Nephron progenitor cell (in vitro differentiated cells): ENCODE results near the gene KCNH3.
"Not testable (repeated sequence)": the region's sequence is repeated elsewhere in the genome, so short reads cannot be mapped to it uniquely, and the experiment has no call there.

Source experiments
- DNase-seq: peaks from one replicate; pipeline ENCODE4 v3.0.0; 2021
- H3K27ac Mint-ChIP-seq: 2 replicates; pipeline ENCODE4 v1.8.0; 2021; ENCODE audit warnings: mild to moderate bottlenecking, moderate library complexity, mixed read lengths
- H3K27me3 Mint-ChIP-seq: 2 replicates; pipeline ENCODE4 v1.8.0; 2021; ENCODE audit warnings: mild to moderate bottlenecking, low read depth, mixed read lengths; ENCODE audit not compliant: poor library complexity
- H3K36me3 Mint-ChIP-seq: 2 replicates; pipeline ENCODE4 v1.8.0; 2021; ENCODE audit warnings: low read depth, mixed read lengths
- H3K4me1 Mint-ChIP-seq: 2 replicates; pipeline ENCODE4 v1.8.0; 2021; ENCODE audit warnings: mixed read lengths
- H3K4me3 Mint-ChIP-seq: 2 replicates; pipeline ENCODE4 v1.8.0; 2021; ENCODE audit warnings: mild to moderate bottlenecking, moderate library complexity, mixed read lengths
- H3K9me3 Mint-ChIP-seq: 2 replicates; pipeline ENCODE4 v1.8.0; 2021; ENCODE audit warnings: mild to moderate bottlenecking, moderate library complexity, mixed read lengths
- CTCF ChIP-seq: fragments of 200-600 bp; sonication (generic); IDR thresholded peaks from 2 replicates; pipeline ENCODE4 v1.5.0; 2021; ENCODE audit warnings: antibody characterized with exemption

KCNH3 gene

DNA sequence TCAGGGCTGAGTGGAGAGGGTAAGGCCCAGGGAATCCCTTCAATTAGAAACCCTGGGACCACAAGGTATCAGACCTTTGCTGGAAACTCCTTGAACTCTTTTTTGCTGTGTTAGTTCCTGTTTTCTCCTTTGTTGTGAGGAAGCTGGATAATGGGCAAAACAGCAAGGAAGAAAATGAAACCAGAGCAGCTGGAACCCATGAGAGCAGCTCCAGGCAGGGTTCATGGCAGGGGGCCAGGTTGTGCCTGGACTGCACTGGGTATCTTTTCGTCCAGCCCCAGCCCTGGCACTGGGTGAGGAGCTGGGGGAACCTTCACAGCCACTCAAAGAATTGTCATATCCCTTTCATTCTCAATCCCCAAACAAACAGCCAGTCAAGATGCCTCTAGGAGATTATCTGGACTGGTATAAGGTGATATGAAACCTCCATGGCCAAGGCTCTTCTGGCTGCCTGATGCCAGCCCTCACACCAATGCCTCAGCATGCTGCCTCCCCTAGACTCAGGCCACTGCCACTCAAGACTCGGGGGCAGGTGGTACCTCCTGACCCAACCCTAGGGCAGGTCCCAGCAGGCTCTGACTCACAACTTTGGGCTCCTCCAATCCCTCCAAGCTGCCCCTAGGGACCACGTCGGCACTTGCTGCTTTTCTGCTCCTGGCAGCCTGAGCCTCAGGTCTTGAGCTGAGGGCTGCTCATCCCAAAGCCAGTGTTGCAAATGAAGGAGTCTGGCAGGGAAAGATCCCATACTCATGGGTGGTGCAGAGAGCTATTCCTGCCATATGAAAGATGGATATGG is 50.1 kb downstream of the KCNH3 start:
- peaks cover 59% of the 10 kb centered on the region for H3K36me3 Mint-ChIP-seq
- peaks cover 11% of the 10 kb centered on the region for H3K4me1 Mint-ChIP-seq
- no peak overlapping the region for H3K27ac Mint-ChIP-seq
- peaks cover 24% of the 10 kb centered on the region for H3K9me3 Mint-ChIP-seq
- peaks cover 3% of the 10 kb centered on the region for H3K27me3 Mint-ChIP-seq
- TF ChIP-seq CTCF: no peak
- no peak overlapping the region for H3K4me3 Mint-ChIP-seq
- DNase-seq: no peak

GRCh38 chr12:49598527-49598926 is 59.7 kb downstream of the KCNH3 start:
- Mint-ChIP-seq H3K9me3 (no peaks in the 10 kb centered on the region), H3K27me3 (no peaks in the 10 kb centered on the region), H3K36me3 (peaks cover 48% of the 10 kb centered on the region), H3K27ac (no peak overlapping the region), H3K4me1 (peaks cover 13% of the 10 kb centered on the region), H3K4me3 (no peak overlapping the region)
- no peak for TF ChIP-seq CTCF
- no peak for DNase-seq

DNA sequence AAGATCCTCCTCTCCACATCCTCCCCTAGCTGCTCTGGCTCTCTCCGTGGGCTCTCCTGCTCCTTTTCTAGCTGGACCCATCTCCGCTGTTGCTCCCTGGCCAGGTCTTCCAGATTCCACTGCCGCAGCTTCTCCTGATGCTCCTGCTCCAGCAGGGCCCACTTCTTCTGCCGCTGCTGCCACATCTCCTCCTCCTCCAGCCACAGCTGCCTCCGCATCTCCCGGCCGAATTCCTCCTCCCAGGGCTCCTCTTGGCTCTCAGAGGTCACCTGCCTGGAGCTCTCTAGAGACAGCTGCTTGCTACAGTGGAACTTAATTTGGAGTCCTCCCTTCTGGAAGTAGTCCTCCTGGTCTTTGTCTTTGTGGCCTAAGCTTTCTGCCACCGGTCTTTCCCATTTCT is 61.1 kb downstream of the KCNH3 start:
- DNase-seq: no peak

GRCh38 chr12:49603721-49604120 is 64.9 kb downstream of the KCNH3 start:
- Mint-ChIP-seq H3K4me3 (no peak overlapping the region), H3K36me3 (peaks cover 41% of the 10 kb centered on the region), H3K4me1 (peaks cover 15% of the 10 kb centered on the region), H3K27ac (no peak overlapping the region), H3K9me3 (peaks cover 9% of the 10 kb centered on the region), H3K27me3 (no peaks in the 10 kb centered on the region)
- DNase-seq: no peak
- TF ChIP-seq CTCF: no peak

More for the DNA sequence above, 61.1 kb downstream of the KCNH3 start:
- Mint-ChIP-seq H3K27me3 (no peaks in the 10 kb centered on the region), H3K27ac (no peak overlapping the region), H3K4me3 (no peak overlapping the region), H3K4me1 (peaks cover 16% of the 10 kb centered on the region), H3K36me3 (peaks cover 39% of the 10 kb centered on the region), H3K9me3 (no peaks in the 10 kb centered on the region)
- TF ChIP-seq CTCF: no peak

GRCh38 chr12:49604856-49605255 is 66.0 kb downstream of the KCNH3 start:
- H3K4me3 Mint-ChIP-seq: no peak overlapping the region
- H3K36me3 Mint-ChIP-seq: peaks cover 42% of the 10 kb centered on the region
- peaks cover 18% of the 10 kb centered on the region for H3K4me1 Mint-ChIP-seq
- DNase-seq: no peak
- H3K27ac Mint-ChIP-seq: no peak overlapping the region
- H3K27me3 Mint-ChIP-seq: no peaks in the 10 kb centered on the region
- no peak for TF ChIP-seq CTCF
- H3K9me3 Mint-ChIP-seq: peaks cover 20% of the 10 kb centered on the region

GRCh38 chr12:49605539-49605938 is 66.7 kb downstream of the KCNH3 start, which contains the start of gene FAM186B:
TSS of gene FAM186B (minus strand) at chr12:49605639. CDS start at chr12:49605477, 162 bp downstream.
- not testable (repeated sequence) for H3K27ac Mint-ChIP-seq, H3K4me3 Mint-ChIP-seq, DNase-seq, H3K27me3 Mint-ChIP-seq
- H3K36me3 Mint-ChIP-seq: peaks cover 42% of the 10 kb centered on the region
- peaks cover 18% of the 10 kb centered on the region for H3K4me1 Mint-ChIP-seq
- peaks cover 27% of the 10 kb centered on the region for H3K9me3 Mint-ChIP-seq
